KBM-7 (cell line): Measurements from ENCODE around the gene ANKRD12.
A peak's percentile ranks its signal among the peaks of the same experiment; 100 is the strongest.

Experiments used
- DNase-seq: peaks from one replicate; pipeline ENCODE4 v3.0.0-alpha.2; 2015
- in situ Hi-C: fragments of 300-500 bp; cut with MboI; formaldehyde crosslinking; loops from 2 replicates; pipeline ENCODE4 v1.14.3; 2020; ENCODE audit warnings: low sequenced_read_pairs, low pct_unique_long_range_greater_than_20kb, mixed read lengths

Gene ANKRD12

DNA sequence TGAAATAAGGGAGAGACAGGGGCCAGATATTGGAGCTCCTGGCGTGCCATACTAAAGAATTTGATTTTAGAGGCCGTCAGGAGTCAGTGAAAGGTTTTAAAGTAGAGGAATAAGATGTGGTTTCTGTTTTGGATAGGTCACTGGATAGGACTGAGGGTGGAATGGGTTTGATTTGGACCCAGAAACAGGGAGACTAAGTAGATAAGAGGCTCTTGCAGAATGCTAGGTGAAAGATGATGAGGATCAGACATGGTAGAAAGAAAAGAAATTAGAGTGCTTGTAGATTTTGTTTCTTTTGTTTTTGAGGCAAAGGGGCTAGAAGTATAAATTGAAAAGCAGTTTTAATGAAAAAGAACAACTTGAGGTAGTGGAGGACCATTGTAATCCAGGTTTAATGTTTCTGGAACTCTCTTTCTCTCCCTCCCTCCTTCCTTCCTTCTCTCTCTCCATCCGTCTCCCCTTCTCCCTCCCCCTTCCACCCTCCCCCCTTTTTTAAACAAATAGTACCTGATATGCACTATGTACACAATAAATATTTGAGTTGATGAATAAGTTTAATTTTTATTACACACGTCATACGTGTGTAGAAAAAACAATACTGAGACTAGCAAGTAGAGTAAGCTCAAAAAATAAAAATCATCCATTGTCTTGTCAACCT lies 32.2 kb upstream of the ANKRD12 start:
- DNase-seq, result no peak
- in situ Hi-C loops, result no loop called here

DNA sequence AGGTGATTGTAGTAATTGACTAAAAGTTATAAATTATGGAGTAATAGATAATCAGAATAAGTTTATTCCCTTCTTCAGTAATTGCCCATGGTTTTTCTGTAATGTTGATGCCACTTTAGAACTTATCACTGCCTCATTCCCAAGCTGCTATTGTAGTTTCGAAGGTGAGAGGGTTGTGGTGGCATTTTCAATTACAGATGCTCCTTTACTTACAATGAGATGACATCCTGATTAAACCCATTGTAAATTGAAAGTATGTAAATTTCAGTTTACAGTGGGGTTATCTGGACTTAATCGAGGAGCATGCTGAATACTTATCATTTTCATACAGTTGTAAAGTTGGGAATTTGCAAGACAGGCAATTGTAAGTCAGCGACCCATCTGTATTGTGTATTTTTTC lies 31.2 kb upstream of the ANKRD12 start:
- no peak for DNase-seq
- in situ Hi-C loops, result no loop called here

DNA sequence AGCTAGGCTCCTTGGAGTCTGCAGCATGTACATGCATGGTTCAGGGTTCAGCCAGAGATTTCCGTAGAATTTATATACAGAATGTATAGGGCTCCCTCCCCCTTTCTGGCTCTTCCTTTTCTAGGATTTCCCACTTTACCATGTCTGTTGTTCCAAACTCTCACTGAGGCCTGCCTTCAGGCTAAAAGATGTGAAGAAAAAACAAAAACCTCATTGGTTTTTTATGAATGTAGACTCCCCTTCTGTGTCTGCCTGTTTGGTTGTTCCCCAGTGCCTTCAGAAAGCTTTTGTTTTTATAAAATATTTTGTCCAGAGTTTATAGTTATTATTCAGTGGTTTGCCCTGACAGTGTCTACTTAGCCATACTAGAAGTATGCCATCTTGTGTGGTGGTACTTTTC lies 30.5 kb upstream of the ANKRD12 start:
- in situ Hi-C loops, result no loop called here
- DNase-seq, result no peak

DNA sequence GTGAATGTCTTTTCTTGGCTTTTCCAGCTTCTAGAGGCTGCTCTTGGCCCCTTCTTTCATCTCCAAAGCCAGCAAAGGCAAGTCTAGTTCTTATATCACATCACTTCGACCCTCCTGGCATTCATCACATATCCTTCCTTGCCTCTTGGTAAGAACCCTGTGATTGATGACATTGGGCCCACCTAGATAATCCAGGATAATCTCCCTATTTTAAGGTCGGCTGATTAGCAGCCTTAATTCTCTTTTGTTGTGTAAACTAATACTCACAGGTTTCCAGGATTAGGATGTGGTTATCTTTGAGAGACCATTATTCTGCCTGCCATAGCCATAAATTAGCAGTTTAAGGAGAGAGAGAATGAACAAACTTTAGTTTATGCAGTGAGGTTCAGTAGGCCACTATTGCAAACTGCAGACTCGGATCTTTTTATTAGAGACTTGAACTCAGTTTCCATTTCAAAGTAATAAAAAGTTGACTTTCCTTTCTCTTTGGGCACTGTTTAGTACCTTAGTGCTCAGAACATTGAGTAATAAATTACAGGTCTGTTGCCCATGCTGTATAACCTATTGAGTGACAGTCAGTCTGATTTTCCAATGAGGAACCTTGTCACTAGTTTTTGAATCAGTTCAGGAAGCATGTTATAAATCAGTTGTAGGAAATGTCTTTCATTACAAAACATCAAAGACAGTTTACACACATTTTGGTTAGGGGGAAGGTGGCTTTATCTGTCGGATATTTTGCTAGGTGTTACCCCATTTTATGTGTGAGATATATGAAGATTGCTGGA lies 29.6 kb upstream of the ANKRD12 start:
- DNase-seq, result no peak
- in situ Hi-C loops, result no loop called here

DNA sequence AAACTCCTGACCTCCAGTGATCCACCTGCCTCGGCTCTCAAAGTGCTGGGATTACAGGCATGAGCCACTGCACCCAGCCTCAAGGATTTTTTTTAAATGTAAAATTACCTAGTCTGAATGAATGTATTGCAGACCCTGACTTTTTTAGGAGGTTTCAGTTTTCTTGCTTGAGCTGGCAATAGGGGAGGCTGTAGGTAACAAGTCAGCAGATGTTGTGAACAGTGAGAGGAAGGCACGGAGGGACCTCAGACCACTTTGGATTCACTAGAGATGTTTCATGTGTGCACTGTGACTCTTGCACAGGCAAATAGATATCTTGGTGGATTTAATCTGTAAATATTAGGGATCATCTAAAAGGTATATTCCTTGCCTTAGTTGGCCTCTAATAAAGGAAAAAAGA lies 27.7 kb upstream of the ANKRD12 start:
- in situ Hi-C loops, result no loop called here
- DNase-seq, result no peak

DNA sequence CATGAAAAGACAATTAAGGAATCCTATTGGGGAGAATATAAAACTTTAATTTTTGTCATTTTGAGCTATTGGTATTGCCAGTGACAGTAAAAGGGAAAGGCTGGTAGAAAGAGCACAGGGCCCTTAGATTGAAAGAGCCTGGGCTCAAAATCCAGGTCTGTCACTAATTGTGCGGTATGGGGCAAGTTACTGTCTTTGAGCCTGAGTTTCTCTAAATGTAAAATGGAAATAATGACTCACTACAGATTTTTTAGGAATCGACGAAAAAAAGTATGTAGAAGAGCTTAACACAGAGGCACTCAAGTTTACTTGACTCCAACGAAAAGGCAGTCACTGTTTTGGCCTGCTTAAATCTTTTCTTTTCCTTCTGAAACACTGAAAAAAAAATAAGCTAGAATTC lies 27.1 kb upstream of the ANKRD12 start:
- DNase-seq, result no peak
- in situ Hi-C loops, result no loop called here

DNA sequence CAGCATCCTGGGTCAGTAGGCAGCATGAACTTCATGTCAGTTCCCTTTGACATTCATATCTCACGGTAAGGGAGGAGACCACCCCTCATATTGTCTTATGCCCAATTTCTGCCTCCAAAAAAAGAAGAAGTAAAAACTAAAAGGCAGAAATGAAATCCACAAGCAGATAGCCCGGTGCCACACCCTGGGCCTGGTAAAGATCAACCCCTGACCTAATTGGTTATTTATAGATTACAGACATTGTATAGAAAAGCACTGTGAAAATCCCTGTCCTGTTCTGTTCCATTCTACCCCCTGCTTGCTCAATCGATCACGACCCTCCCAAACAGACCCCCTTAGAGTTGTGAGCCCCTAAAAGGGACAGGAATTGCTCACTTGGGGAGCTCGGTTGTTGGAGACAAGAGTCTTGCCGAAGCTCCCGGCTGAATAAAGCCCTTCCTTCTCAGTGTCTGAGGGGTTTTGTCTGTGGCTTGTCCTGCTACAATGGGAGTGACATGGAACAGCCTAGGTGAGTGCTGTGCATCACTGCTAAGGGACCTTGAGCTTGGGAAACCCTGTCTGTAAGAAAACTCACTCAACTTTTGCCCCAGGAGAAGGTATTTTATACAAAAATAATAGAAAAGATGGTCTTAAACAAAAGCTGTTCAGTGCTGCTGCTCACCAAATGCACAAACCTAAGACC lies 23.0 kb upstream of the ANKRD12 start:
- in situ Hi-C loops, result no loop called here
- DNase-seq, result no peak

DNA sequence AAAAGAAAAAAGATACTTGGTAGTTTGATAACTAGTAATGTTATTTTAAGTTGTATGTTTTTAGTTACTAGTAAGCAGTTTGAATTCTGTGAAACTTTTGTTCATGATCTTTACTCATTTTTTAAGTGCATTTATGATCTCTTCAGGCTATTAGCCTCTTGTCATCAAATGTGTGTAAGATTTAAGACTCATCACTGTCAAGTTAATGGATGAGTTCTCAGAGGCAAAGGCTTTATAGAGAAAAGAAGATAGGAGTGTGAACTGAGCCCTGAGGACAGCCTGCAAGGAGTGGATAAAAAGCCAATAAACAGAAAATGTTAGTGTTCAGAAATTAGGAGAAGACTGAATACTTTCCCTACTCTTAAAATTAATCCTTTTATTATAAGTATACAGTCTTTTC lies 20.6 kb upstream of the ANKRD12 start:
- DNase-seq, result no peak
- in situ Hi-C loops, result no loop called here

DNA sequence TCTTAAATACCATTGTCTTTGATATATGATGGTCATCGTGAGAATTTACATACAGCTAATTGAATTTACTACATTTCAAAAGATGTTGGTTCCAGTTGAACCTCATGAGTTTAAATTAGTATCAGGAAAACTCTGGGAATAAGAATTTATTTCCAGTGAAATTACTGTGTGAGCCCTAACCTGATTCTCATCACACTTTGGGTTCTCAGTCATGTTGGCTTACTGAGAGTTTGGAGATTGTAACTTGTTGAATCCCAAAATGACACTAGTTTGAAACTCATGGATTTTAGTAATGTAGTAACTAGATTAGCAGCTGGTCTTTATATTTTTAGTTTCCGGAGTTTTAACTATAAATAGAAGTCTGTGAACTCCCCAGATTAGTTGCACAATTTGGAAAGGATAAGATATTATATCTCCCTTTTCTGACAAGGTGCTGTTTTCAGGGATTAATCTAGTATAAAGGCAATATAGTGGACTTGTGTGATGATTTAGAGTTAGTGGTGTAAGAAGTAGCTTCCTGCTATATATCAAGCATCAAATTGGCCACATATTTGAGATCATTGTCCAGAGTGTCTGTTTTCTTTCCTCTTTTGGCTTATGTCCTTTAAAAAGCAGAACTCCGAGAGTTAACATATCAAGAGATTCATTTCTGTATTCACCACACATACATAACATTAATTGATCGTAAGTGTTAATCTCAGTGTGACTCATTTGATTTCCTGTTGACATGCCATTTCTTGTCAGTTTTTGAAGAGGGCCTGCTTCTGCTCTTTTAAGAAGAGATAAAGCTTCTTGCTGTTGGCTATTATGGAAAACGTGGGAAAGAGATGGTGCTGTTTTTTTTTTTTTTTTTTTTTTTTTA lies 18.4 kb upstream of the ANKRD12 start:
- peak; percentile 63 for DNase-seq
- in situ Hi-C loops, result no loop called here

DNA sequence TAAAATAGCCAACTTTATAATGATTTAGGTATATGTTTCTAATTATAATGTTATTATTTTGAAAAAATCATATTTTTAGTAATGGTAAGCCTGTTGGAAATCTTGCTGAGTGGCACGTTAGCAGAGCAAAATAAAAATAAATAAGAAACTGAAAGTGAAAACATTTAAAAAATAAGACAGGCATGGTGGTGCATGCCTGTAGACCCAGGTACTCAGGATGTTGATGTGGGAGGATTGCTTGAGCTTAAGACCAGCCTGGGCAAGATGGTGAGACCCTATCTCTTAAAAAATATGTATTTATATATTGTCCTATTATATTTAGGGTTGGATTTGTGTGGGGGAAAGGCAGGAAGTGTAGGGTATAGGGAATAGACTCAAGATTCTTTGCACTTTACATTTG lies 15.8 kb upstream of the ANKRD12 start:
- in situ Hi-C loops, result no loop called here
- no peak for DNase-seq

DNA sequence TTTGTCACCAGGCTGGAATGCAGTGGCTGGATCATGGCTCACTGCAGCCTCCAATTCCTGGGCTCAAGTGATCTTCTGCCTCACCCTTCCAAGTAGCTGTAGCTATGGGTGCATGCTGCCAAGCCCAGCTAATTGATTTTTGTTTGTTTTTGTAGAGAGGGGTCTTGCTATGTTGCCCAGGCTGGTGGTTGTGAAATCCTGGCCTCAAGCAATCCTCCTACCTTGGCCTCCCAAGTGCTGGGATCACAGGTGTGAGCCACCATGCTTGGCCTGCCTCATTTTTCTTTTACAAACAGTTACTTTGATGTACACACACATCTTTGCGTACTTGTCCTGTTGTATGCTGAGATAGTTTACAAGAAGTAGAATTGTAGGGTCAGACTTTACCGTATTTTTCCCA lies 13.1 kb upstream of the ANKRD12 start:
- in situ Hi-C loops, result no loop called here

DNA sequence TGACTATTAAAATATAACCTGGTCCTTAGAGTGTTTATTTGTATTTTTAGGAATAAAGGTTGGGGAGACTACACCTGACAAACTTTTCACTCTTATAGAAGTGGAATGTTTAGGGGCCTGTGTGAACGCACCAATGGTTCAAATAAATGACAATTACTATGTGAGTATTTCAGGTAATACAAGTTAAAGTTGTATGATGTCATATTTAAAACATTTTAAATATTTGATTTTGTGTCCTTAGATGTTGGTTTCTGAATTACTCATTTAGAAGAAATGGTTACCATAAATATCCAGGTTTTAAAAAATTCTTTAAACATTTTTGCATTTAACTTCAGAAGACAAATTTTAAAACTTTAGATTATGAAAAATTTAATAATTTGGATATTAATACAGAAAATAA lies 11.8 kb upstream of the ANKRD12 start:
- DNase-seq, result no peak
- in situ Hi-C loops, result no loop called here

More for the DNA sequence above, 13.1 kb upstream of the ANKRD12 start:
- no peak for DNase-seq

DNA sequence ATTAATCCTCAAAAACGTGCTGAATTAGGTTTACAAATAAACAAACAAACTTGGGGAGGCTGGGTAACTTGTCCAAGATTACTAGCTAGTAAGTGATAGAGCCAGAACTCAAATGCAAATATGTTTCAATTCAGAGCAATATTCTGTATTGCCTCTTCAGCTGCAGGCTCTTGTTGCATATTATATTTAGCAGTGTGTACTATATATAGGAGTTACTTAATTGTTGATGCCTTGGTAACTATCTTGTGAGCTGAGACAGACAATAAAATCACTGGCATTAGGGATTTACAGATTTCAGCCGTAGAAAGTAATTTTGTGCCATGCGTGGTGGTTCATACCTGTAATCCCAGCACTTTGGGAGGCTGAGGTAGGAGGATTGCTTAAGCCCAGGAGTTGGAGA lies 10.2 kb upstream of the ANKRD12 start:
- in situ Hi-C loops, result no loop called here
- no peak for DNase-seq

DNA sequence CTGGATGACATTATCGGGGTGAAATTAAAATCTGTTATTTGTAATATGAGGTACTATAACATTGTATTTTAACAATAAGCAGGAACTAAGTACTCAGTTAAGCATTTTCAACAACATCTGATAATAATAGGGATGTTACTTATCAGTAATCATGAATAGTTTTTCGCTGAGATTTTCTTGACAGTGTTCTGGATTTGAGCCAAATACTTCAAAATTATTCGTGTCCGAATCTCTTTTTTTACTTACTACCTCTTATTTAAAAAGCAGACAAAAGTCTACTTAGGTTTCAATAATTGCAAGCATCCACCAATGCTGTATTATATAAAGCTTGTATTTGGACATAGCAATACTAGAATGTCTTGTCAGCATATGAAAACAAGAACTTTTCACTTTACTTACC lies 6.4 kb upstream of the ANKRD12 start:
- no peak for DNase-seq
- in situ Hi-C loops, result no loop called here

DNA sequence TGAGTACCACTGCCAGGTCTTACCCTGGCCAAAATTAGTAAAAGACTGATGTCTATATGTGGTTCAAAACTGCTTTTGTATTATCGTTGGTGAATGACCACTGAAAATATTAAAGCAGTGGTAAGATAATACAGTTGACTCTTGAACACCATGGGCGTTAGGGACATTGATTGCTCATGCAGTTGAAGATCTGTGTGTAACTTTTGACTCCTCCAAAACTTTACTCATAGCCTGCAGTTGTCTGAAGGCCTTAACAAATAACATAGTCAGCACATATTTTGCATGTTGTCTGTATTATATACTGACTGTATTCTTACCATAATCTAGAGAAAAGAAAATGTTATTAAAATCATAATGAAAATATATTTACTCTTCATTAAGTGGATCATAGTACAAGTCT lies 5.8 kb upstream of the ANKRD12 start:
- DNase-seq, result no peak
- in situ Hi-C loops, result no loop called here

DNA sequence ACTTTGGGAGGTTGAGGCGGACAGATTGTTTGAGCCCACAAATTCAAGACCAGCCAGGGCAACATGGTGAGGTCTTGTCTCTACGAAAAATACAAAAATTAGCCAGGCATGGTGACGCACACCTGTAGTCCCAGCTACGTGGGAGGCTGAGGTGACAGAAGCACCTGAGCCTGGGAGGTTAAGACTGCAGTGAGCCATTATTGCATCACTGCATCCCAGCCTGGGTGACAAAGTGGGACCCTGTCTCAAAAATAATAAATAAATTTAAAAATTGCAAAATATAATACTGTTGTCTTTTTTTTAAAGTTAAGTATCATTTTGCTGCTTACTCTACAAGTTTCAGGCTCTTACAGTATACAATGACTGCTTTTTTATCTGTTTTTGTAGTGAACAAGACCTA lies 4.0 kb upstream of the ANKRD12 start:
- in situ Hi-C loops, result no loop called here
- no peak for DNase-seq

DNA sequence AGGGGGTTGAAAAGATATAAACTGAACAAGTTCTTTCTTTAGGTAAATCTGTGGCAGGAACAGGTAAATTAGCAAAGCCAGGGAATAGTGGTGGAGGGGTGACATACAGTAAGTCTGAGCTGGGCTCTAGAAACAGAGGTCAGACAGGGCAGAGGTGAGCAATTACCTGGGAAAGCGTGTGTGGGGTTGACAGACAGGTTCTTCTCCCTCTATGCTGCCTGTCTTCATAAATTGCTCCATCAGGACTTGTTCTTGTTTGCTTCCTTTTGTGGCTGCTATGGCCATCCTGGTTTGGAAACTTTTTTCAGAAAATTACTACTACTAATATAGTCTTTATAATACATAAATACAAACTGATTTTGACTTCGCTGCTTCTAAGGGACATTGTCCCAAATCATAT lies 3.4 kb upstream of the ANKRD12 start:
- no peak for DNase-seq
- in situ Hi-C loops, result no loop called here

DNA sequence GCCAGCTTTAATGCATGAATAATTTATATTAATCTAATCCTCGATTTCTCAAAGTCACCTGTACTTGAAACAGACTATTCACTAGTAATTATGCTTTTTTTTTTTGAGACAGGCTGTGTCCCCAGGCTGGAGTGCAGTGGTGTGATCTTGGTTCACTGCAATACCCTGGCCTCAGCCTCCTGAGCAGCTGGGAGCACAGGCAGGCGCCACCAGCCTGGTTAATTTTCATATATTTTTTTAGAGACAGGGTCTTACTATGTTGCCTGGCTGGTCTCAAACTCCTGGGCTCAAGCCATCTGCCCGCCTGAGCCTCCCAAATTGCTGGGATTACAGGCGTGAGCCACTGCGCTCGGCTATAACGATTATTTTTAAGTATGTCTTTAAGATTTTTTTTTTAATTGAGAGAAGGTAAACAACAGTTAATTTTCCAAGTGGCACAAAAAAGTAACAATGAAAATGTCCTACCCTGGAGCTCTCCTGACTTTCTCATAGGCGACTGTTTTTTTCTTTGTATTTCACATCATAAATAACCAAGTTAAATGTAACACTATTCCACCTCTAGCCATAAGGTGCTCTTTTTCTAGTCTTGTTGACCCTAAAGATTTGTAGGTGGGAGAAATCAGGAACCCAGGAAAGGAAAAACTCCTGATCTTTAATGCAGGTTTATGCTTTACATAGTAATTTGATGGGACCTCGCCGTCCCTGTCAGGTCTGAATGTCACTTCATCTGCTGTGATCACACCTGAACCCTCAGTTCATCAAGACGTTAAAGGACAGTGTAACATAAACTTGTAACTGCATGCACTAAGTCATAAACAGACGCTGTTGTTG lies 1.3 kb upstream of the ANKRD12 start:
- DNase-seq, result no peak
- in situ Hi-C loops, result no loop called here

DNA sequence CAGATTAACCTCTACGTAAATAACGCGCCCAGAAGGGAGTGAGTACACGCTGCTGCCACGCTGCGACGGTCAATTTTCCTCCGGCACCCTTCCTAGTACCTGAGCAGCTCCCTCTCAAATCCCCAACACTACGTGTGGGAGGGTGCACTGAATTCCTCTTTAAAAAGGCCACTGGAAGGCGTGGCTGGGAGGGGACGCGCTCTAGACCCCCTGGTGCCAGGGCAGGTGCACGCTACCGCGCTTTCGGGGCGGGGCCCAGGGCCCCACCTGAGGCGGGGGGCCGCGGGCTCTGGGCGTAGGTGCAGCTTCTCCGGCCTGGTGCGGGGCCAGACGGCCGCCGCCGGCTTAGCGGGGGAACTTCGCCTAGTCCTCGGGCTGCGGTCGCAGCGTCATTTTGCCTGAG lies 668 bp upstream of the ANKRD12 start:
- in situ Hi-C loops, result no loop called here
- no peak for DNase-seq
